GM21528 (cell line): Measurements from ENCODE around the gene BLID.

Experiments
- ATAC-seq: cut with Tn5 transposase; IDR thresholded peaks from one replicate; pipeline ENCODE4 v1.9.1; 2021; ENCODE audit warnings: mild to moderate bottlenecking, moderate library complexity; ENCODE audit not compliant: unreplicated experiment, low FRiP score

BLID gene

GRCh38 chr11:122107566-122107965 lies 8.4 kb downstream of the BLID start:
- ATAC-seq: no peak

- ATAC-seq: no peak
These were observed 9.0 kb downstream of the BLID start for GRCh38 chr11:122107045-122107444.

- ATAC-seq: no peak
These were observed 10.8 kb downstream of the BLID start for GRCh38 chr11:122105044-122105758.

- ATAC-seq: no peak
These were observed 11.7 kb downstream of the BLID start for GRCh38 chr11:122104341-122104740.

GRCh38 chr11:122103726-122104125 lies 12.3 kb downstream of the BLID start:
- no peak for ATAC-seq

GRCh38 chr11:122103321-122103720 lies 12.7 kb downstream of the BLID start:
- ATAC-seq: no peak

GRCh38 chr11:122102426-122102825 lies 13.6 kb downstream of the BLID start:
- no peak for ATAC-seq

- ATAC-seq: no peak
These were observed 14.3 kb downstream of the BLID start for GRCh38 chr11:122101625-122102291.

- ATAC-seq: no peak
These were observed 15.3 kb downstream of the BLID start for GRCh38 chr11:122100756-122101080.

- ATAC-seq: no peak
These were observed 15.8 kb downstream of the BLID start for GRCh38 chr11:122100037-122100755.

GRCh38 chr11:122099374-122100036 lies 16.5 kb downstream of the BLID start:
- no peak for ATAC-seq

GRCh38 chr11:122098261-122098980 lies 17.6 kb downstream of the BLID start:
- no peak for ATAC-seq

- no peak for ATAC-seq
These were observed 18.5 kb downstream of the BLID start for GRCh38 chr11:122097419-122098001.

- no peak for ATAC-seq
These were observed 19.5 kb downstream of the BLID start for GRCh38 chr11:122096272-122097112.

- ATAC-seq: no peak
These were observed 20.2 kb downstream of the BLID start for GRCh38 chr11:122095681-122096262.

GRCh38 chr11:122094836-122095235 lies 21.2 kb downstream of the BLID start:
- no peak for ATAC-seq

- no peak for ATAC-seq
These were observed 22.2 kb downstream of the BLID start for GRCh38 chr11:122093731-122094275.

GRCh38 chr11:122091835-122092234 lies 24.2 kb downstream of the BLID start:
- ATAC-seq: no peak

- ATAC-seq: no peak
These were observed 26.9 kb downstream of the BLID start for GRCh38 chr11:122089111-122089510.
